MM.1S (cell line): Measurements from ENCODE around the gene BTBD9.

Experiments used
- DNase-seq: peaks from one replicate; pipeline ENCODE4 v3.0.0-alpha.2; 2015
- H2AFZ ChIP-seq: fragments of 300-600 bp; sonication (generic); 2 replicates; pipeline ENCODE4 v1.6.0; 2016; ENCODE audit warnings: antibody characterized with exemption, low read length
- H3F3A ChIP-seq: fragments of 300-600 bp; sonication (generic); 2 replicates; pipeline ENCODE4 v1.6.1; 2016; ENCODE audit warnings: mild to moderate bottlenecking, antibody characterized with exemption, low read length, moderate library complexity, mixed read lengths; ENCODE audit not compliant: insufficient read depth
- H3K27ac ChIP-seq: fragments of 300-600 bp; sonication (generic); 2 replicates; pipeline ENCODE4 v1.5.1; 2016; ENCODE audit warnings: mild to moderate bottlenecking, low read length
- H3K27me3 ChIP-seq: fragments of 300-600 bp; sonication (generic); replicated peaks from 2 replicates; pipeline ENCODE4 v1.6.0; 2016; ENCODE audit warnings: low read length; ENCODE audit not compliant: insufficient read depth
- H3K36me3 ChIP-seq: fragments of 300-600 bp; sonication (generic); replicated peaks from 2 replicates; pipeline ENCODE4 v1.6.1; 2016; ENCODE audit warnings: mild to moderate bottlenecking, low read length, mixed read lengths; ENCODE audit not compliant: insufficient read depth
- H3K4me1 ChIP-seq: fragments of 300-600 bp; sonication (generic); 2 replicates; pipeline ENCODE4 v1.6.1; 2016; ENCODE audit warnings: low read length, mixed read lengths
- H3K4me2 ChIP-seq: fragments of 300-600 bp; sonication (generic); 2 replicates; pipeline ENCODE4 v1.6.0; 2016; ENCODE audit warnings: low read depth, low read length
- H3K4me3 ChIP-seq: fragments of 300-600 bp; sonication (generic); 2 replicates; pipeline ENCODE4 v1.5.1; 2016; ENCODE audit warnings: low read length, mixed read lengths
- H3K79me2 ChIP-seq: fragments of 300-600 bp; sonication (generic); 2 replicates; pipeline ENCODE4 v1.6.1; 2016; ENCODE audit warnings: mixed run types, low read length, mixed read lengths
- H3K9ac ChIP-seq: fragments of 300-600 bp; sonication (generic); 2 replicates; pipeline ENCODE4 v1.6.1; 2016; ENCODE audit warnings: low read length, mixed read lengths
- H3K9me2 ChIP-seq: fragments of 300-600 bp; sonication (generic); replicated peaks from 2 replicates; pipeline ENCODE4 v1.6.1; 2016; ENCODE audit warnings: mild to moderate bottlenecking, low read length, mixed read lengths; ENCODE audit not compliant: insufficient read depth
- H3K9me3 ChIP-seq: fragments of 300-600 bp; sonication (generic); replicated peaks from 2 replicates; pipeline ENCODE4 v1.6.1; 2016; ENCODE audit warnings: mild to moderate bottlenecking, low read length, mixed read lengths; ENCODE audit not compliant: insufficient read depth
- H4K20me1 ChIP-seq: fragments of 300-600 bp; sonication (generic); 2 replicates; pipeline ENCODE4 v1.6.1; 2016; ENCODE audit warnings: mild to moderate bottlenecking, low read length, moderate library complexity, mixed read lengths; ENCODE audit not compliant: insufficient read depth
- CTCF ChIP-seq: fragments of 300-600 bp; sonication (generic); IDR thresholded peaks from 2 replicates; pipeline ENCODE4 v1.5.1; 2016; ENCODE audit warnings: antibody characterized with exemption, low read length, mixed read lengths
- EZH2 ChIP-seq: fragments of 300-600 bp; sonication (generic); optimal IDR thresholded peaks from 2 replicates; pipeline ENCODE3; 2017; ENCODE audit warnings: low read depth, mild to moderate bottlenecking, antibody characterized with exemption, low read length, mixed read lengths
- EZH2phosphoT487 ChIP-seq: fragments of 300-600 bp; sonication (generic); IDR thresholded peaks from 2 replicates; pipeline ENCODE4 v1.6.1; 2018; ENCODE audit warnings: antibody characterized with exemption, low read length

BTBD9 gene

GRCh38 chr6:38687043-38687353, 47.3 kb upstream of the BTBD9 start:
- Histone ChIP-seq H3K4me1 (peaks cover 8% of the 10 kb centered on the region; the same call in 1 of the 2 replicates), H3K79me2 (peaks cover 49% of the 10 kb centered on the region)
- TF ChIP-seq CTCF: no peak
- TF ChIP-seq EZH2: no peak
- no peak for TF ChIP-seq EZH2phosphoT487

GRCh38 chr6:38686270-38687042, 46.7 kb upstream of the BTBD9 start:
- H3K27ac ChIP-seq: no peak overlapping the region
- no peaks in the 10 kb centered on the region for H3F3A ChIP-seq
- H3K27me3 ChIP-seq: no peaks in the 10 kb centered on the region
- TF ChIP-seq EZH2: no peak
- no peak for TF ChIP-seq EZH2phosphoT487
- no peaks in the 10 kb centered on the region for H4K20me1 ChIP-seq
- H3K79me2 ChIP-seq: peaks cover 44% of the 10 kb centered on the region
- H3K4me2 ChIP-seq: no peak overlapping the region
- no peak overlapping the region for H3K4me3 ChIP-seq
- no peaks in the 10 kb centered on the region for H3K9me3 ChIP-seq
- no peak overlapping the region for H3K9ac ChIP-seq
- peaks cover 8% of the 10 kb centered on the region; the same call in 1 of the 2 replicates for H3K4me1 ChIP-seq
- H3K9me2 ChIP-seq: no peaks in the 10 kb centered on the region
- no peak overlapping the region for H2AFZ ChIP-seq
- DNase-seq: no peak
- H3K36me3 ChIP-seq: no peaks in the 10 kb centered on the region; the same call in 1 of the 2 replicates

More at GRCh38 chr6:38687043-38687353, 47.3 kb upstream of the BTBD9 start:
- Histone ChIP-seq H3K9me2 (no peaks in the 10 kb centered on the region), H2AFZ (no peak overlapping the region), H3K9me3 (no peaks in the 10 kb centered on the region), H3K27ac (no peak overlapping the region), H3F3A (no peaks in the 10 kb centered on the region), H3K36me3 (no peaks in the 10 kb centered on the region; the same call in 1 of the 2 replicates), H3K27me3 (no peaks in the 10 kb centered on the region), H4K20me1 (no peaks in the 10 kb centered on the region), H3K9ac (no peak overlapping the region), H3K4me3 (no peak overlapping the region), H3K4me2 (no peak overlapping the region)
- no peak for DNase-seq

GRCh38 chr6:38684904-38685303, 45.2 kb upstream of the BTBD9 start:
- Histone ChIP-seq H3K9me2 (no peaks in the 10 kb centered on the region), H2AFZ (no peak overlapping the region), H3F3A (no peaks in the 10 kb centered on the region), H3K36me3 (no peaks in the 10 kb centered on the region; the same call in 1 of the 2 replicates), H3K27me3 (no peaks in the 10 kb centered on the region), H3K79me2 (peaks cover 34% of the 10 kb centered on the region), H3K4me1 (peaks cover 8% of the 10 kb centered on the region; the same call in 1 of the 2 replicates), H3K9ac (no peak overlapping the region), H3K4me2 (no peak overlapping the region), H3K4me3 (no peak overlapping the region), H3K9me3 (no peaks in the 10 kb centered on the region), H4K20me1 (no peaks in the 10 kb centered on the region), H3K27ac (no peak overlapping the region)
- TF ChIP-seq EZH2 (no peak), EZH2phosphoT487 (no peak), CTCF (no peak)
- DNase-seq: no peak

- Histone ChIP-seq H3K27me3 (no peaks in the 10 kb centered on the region), H3K36me3 (no peaks in the 10 kb centered on the region; the same call in 1 of the 2 replicates), H3K79me2 (peaks cover 31% of the 10 kb centered on the region), H3K9me3 (no peaks in the 10 kb centered on the region), H3K9ac (no peak overlapping the region), H3F3A (peaks cover under 1% of the 10 kb centered on the region; the same call in 1 of the 2 replicates), H3K9me2 (no peaks in the 10 kb centered on the region), H4K20me1 (no peaks in the 10 kb centered on the region), H3K4me1 (peaks cover 8% of the 10 kb centered on the region; the same call in 1 of the 2 replicates), H3K4me2 (no peak overlapping the region), H3K27ac (no peak overlapping the region), H3K4me3 (no peak overlapping the region), H2AFZ (no peak overlapping the region)
- DNase-seq: no peak
- TF ChIP-seq EZH2phosphoT487: no peak
- TF ChIP-seq CTCF: no peak
- TF ChIP-seq EZH2: no peak
Measured at GRCh38 chr6:38684237-38684636, 44.5 kb upstream of the BTBD9 start.
